ENCODE results near the gene FAM118A. TPM values are rescaled to one million over a fixed set of nuclear protein-coding genes. Genes with fewer than 3 reads are reported as not detected.
A peak's percentile ranks its signal among the peaks of the same experiment; 100 is the strongest.

FAM118A gene
- total RNA-seq, 2 experiments from 2014 or later = 159 to 161 TPM

- intact Hi-C loops (cut with DNase I, micrococcal nuclease) = loop anchor here (2.0 to 5.0 kb wide), 2 partner anchors 19 to 95 kb away; no protein-coding TSS in a partner anchor
- ATAC-seq (ENCODE audit: poor library complexity) = no peak
- Histone ChIP-seq H3K9me3 (ENCODE audit: control insufficient read depth in 1 of 2, insufficient read depth in 1 of 2, low read length in 2 of 2) (no peaks in the 10 kb centered on the region), H3K4me1 (ENCODE audit: insufficient read depth, low read length) (peaks cover 27% of the 10 kb centered on the region), H3K4me3 (ENCODE audit: low read length) (no peak overlapping the region), H3K27me3 (ENCODE audit: control insufficient read depth in 1 of 2, insufficient read depth in 2 of 2, low read length in 2 of 2) (no peaks in the 10 kb centered on the region), H3K36me3 (ENCODE audit: insufficient read depth, low read length) (peaks cover 84% of the 10 kb centered on the region), H3K27ac (ENCODE audit: low read depth in 1 of 2, low read length in 2 of 2) (no peak overlapping the region)
- no peaks in the 10 kb centered on the region for H3K27me3 Mint-ChIP-seq
- H3K9me3 Mint-ChIP-seq = no peaks in the 10 kb centered on the region
- ChIA-PET CTCF (no interaction called here), POLR2A (no interaction called here)
- peaks cover 90% of the 10 kb centered on the region for H3K36me3 Mint-ChIP-seq (ENCODE audit: low read depth)
- peak overlapping the region; percentile 87 for H3K27ac Mint-ChIP-seq
- TF ChIP-seq CTCF (IDR thresholded peaks at IDR 0.05) = no peak
- no peak overlapping the region for H3K4me3 Mint-ChIP-seq
- peaks cover 34% of the 10 kb centered on the region for H3K4me1 Mint-ChIP-seq (ENCODE audit: low read depth)
- no peak for DNase-seq
These were observed 27.8 kb downstream of the FAM118A start for GRCh38 chr22:45337536-45337935.

GRCh38 chr22:45338795-45339194 is 29.1 kb downstream of the FAM118A start:
- Mint-ChIP-seq H3K4me3 (no peak overlapping the region), H3K27me3 (no peaks in the 10 kb centered on the region), H3K4me1 (ENCODE audit: low read depth) (peaks cover 34% of the 10 kb centered on the region), H3K36me3 (ENCODE audit: low read depth) (peaks cover 88% of the 10 kb centered on the region), H3K9me3 (no peaks in the 10 kb centered on the region), H3K27ac (no peak overlapping the region)
- Histone ChIP-seq H3K9me3 (ENCODE audit: control insufficient read depth in 1 of 2, insufficient read depth in 1 of 2, low read length in 2 of 2) (no peaks in the 10 kb centered on the region), H3K36me3 (ENCODE audit: insufficient read depth, low read length) (peaks cover 80% of the 10 kb centered on the region), H3K4me1 (ENCODE audit: insufficient read depth, low read length) (peaks cover 24% of the 10 kb centered on the region), H3K4me3 (ENCODE audit: low read length) (no peak overlapping the region), H3K27ac (ENCODE audit: low read depth in 1 of 2, low read length in 2 of 2) (no peak overlapping the region), H3K27me3 (ENCODE audit: control insufficient read depth in 1 of 2, insufficient read depth in 2 of 2, low read length in 2 of 2) (no peaks in the 10 kb centered on the region)
- ChIA-PET CTCF (no interaction called here), POLR2A (no interaction called here)
- no peak for TF ChIP-seq CTCF (IDR thresholded peaks at IDR 0.05)
- ATAC-seq (ENCODE audit: poor library complexity) (no peak), DNase-seq (no peak)
- intact Hi-C loops (cut with DNase I, micrococcal nuclease) = loop anchor here in 1 of 2 experiments (5.0 kb wide), 1 partner anchor 94 kb away; no protein-coding TSS in a partner anchor

- DNase-seq (no peak), ATAC-seq (ENCODE audit: poor library complexity) (no peak)
- Histone ChIP-seq H3K27me3 (ENCODE audit: control insufficient read depth in 1 of 2, insufficient read depth in 2 of 2, low read length in 2 of 2) (no peaks in the 10 kb centered on the region), H3K36me3 (ENCODE audit: insufficient read depth, low read length) (peaks cover 66% of the 10 kb centered on the region), H3K4me3 (ENCODE audit: low read length) (no peak overlapping the region), H3K4me1 (ENCODE audit: insufficient read depth, low read length) (peaks cover 24% of the 10 kb centered on the region), H3K27ac (ENCODE audit: low read depth in 1 of 2, low read length in 2 of 2) (no peak overlapping the region), H3K9me3 (ENCODE audit: control insufficient read depth in 1 of 2, insufficient read depth in 1 of 2, low read length in 2 of 2) (no peaks in the 10 kb centered on the region)
- ChIA-PET CTCF (no interaction called here), POLR2A (no interaction called here)
- TF ChIP-seq CTCF (IDR thresholded peaks at IDR 0.05) = no peak
- Mint-ChIP-seq H3K4me3 (no peak overlapping the region), H3K27me3 (no peaks in the 10 kb centered on the region), H3K36me3 (ENCODE audit: low read depth) (peaks cover 88% of the 10 kb centered on the region), H3K9me3 (no peaks in the 10 kb centered on the region), H3K27ac (peak overlapping the region; percentile 57), H3K4me1 (ENCODE audit: low read depth) (peaks cover 24% of the 10 kb centered on the region)
- intact Hi-C loops (cut with DNase I, micrococcal nuclease) = no loop called here
These were observed 30.6 kb downstream of the FAM118A start for GRCh38 chr22:45340323-45340722.

Data from CD4-positive, alpha-beta T cell (primary cell).